Smooth muscle cell (in vitro differentiated cells): ENCODE results near the gene SMIM1. TPM values are rescaled to one million over a fixed set of nuclear protein-coding genes. Genes with fewer than 3 reads are reported as not detected.

Experiments
- DNase-seq: peaks from one replicate; lab custom pipeline; 2025; ENCODE audit not compliant: unreplicated experiment; lab: John Stamatoyannopoulos, UW
- H2AFZ ChIP-seq: fragments of 200-600 bp; sonication (generic); 2 replicates; pipeline ENCODE4 v1.6.0; 2016; ENCODE audit warnings: antibody characterized with exemption, low read depth, mild to moderate bottlenecking
- H3F3A ChIP-seq: fragments of 200-600 bp; sonication (generic); 2 replicates; pipeline ENCODE4 v1.6.0; 2017; ENCODE audit warnings: antibody characterized with exemption, low read depth
- H3K27ac ChIP-seq: fragments of 200-600 bp; sonication (generic); 2 replicates; pipeline ENCODE4 v1.5.1; 2016; ENCODE audit warnings: low read depth, mild to moderate bottlenecking
- H3K27me3 ChIP-seq: fragments of 200-600 bp; sonication (generic); 2 replicates; pipeline ENCODE4 v1.6.1; 2016; ENCODE audit warnings: low read depth, mild to moderate bottlenecking
- H3K36me3 ChIP-seq: fragments of 200-600 bp; sonication (generic); 2 replicates; pipeline ENCODE4 v1.5.1; 2016; ENCODE audit warnings: low read depth
- H3K4me1 ChIP-seq: fragments of 200-600 bp; sonication (generic); 2 replicates; pipeline ENCODE4 v1.5.1; 2016; ENCODE audit warnings: low read depth
- H3K4me2 ChIP-seq: fragments of 200-600 bp; sonication (generic); 2 replicates; pipeline ENCODE4 v1.6.0; 2016; ENCODE audit warnings: mild to moderate bottlenecking
- H3K4me3 ChIP-seq: fragments of 200-600 bp; sonication (generic); 2 replicates; pipeline ENCODE4 v1.5.1; 2016; ENCODE audit warnings: mild to moderate bottlenecking
- H3K79me2 ChIP-seq: fragments of 200-600 bp; sonication (generic); 2 replicates; pipeline ENCODE4 v1.6.0; 2016; ENCODE audit warnings: low read depth, mild to moderate bottlenecking
- H3K9ac ChIP-seq: fragments of 200-600 bp; sonication (generic); 2 replicates; pipeline ENCODE4 v1.6.0; 2016; ENCODE audit warnings: low read depth
- H3K9me3 ChIP-seq: fragments of 200-600 bp; sonication (generic); replicated peaks from 2 replicates; pipeline ENCODE4 v1.5.1; 2016; ENCODE audit warnings: low read depth
- H4K20me1 ChIP-seq: fragments of 200-600 bp; sonication (generic); 2 replicates; pipeline ENCODE4 v1.6.0; 2016; ENCODE audit warnings: low read depth
- WGBS: methylation state at CpG from one replicate; pipeline ENCODE4 v1.1.7; 2016; ENCODE audit warnings: low lambda C conversion rate; 5-methylcytosine and 5-hydroxymethylcytosine counted together
- polyA plus RNA-seq: library from polyadenylated mRNA; unstranded; fragments of >200 nt; fragmentation: Nextera tagmentation; extraction: Ambion mirVana; gene quantifications from 2 replicates; pipeline ENCODE4 v1.2.1, GENCODE V29; 2016
- total RNA-seq: library from RNA; depleted of rRNA; stranded (reverse); fragments of >200 nt; gene quantifications from 2 replicates; pipeline ENCODE4 v1.2.3, GENCODE V29; 2014
- TF ChIP-seq, protein P1 (sequence below): fragments of 200-600 bp; sonication (generic); IDR thresholded peaks from 2 replicates; pipeline ENCODE4 v1.5.1; 2017; ENCODE audit warnings: borderline replicate concordance, mild to moderate bottlenecking, antibody characterized with exemption; ENCODE audit not compliant: insufficient read depth, poor library complexity, severe bottlenecking

The SMIM1 gene
- total and polyA plus RNA-seq, 2 experiments from 2014 or later: 1.3 to 14.9 TPM

DNA sequence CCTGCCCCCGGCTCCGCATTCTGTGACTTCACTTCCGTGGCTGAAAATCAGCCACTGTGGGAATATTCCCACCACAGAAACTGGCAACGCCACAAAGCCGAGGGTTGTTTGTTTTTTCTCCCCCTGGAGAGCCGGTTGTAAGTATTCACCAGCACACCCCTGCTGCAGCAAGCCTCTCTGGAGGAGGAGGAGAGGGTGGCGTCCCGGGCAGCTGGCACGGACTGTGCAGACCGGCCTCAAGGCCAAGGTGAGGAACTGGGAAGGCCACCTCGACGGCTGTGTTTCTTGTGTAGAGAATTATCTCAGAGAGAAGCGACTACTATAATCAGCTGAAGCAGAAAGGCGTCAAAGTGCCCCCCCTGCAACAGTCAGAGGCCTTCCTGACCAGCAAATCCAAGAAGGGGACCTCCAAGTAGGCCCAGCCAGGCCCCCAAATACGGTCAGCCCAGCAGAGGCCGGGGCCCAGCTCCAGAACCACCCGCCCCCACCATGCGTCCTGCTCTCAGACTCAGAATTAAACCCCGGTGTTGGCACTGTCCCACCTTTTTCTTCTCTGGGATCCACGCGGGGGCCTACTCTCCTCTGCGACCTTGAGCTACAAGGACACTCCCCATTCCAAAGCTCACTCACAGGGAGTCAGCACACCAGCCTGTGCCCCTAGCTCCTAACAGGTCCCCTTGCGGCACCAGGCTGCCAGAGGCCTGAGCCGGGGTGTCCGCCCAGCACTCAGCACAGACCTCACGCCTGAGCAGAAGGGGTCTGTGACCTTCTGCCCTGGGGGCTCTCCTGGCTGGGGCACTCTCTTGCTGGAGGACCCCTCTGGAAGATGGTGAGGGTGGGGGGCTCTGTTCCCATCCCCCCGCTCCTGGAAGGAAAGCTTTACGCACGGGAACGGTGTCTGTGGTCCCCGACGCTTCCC lies 1.2 kb upstream of the SMIM1 start:
- no peaks in the 10 kb centered on the region for H3K27me3 ChIP-seq
- peaks cover 3% of the 10 kb centered on the region for H3F3A ChIP-seq
- no peak for DNase-seq
- no peak overlapping the region for H3K27ac ChIP-seq
- TF ChIP-seq, protein P1, sequence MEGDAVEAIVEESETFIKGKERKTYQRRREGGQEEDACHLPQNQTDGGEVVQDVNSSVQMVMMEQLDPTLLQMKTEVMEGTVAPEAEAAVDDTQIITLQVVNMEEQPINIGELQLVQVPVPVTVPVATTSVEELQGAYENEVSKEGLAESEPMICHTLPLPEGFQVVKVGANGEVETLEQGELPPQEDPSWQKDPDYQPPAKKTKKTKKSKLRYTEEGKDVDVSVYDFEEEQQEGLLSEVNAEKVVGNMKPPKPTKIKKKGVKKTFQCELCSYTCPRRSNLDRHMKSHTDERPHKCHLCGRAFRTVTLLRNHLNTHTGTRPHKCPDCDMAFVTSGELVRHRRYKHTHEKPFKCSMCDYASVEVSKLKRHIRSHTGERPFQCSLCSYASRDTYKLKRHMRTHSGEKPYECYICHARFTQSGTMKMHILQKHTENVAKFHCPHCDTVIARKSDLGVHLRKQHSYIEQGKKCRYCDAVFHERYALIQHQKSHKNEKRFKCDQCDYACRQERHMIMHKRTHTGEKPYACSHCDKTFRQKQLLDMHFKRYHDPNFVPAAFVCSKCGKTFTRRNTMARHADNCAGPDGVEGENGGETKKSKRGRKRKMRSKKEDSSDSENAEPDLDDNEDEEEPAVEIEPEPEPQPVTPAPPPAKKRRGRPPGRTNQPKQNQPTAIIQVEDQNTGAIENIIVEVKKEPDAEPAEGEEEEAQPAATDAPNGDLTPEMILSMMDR: no peak
- H3K36me3 ChIP-seq: no peaks in the 10 kb centered on the region
- no peaks in the 10 kb centered on the region for H4K20me1 ChIP-seq
- no peaks in the 10 kb centered on the region for H3K9me3 ChIP-seq
- 67% methylated on average over 32 of the region's 32 CpGs for WGBS
- peak overlapping the region; percentile 84 for H2AFZ ChIP-seq
- H3K79me2 ChIP-seq: no peaks in the 10 kb centered on the region
- H3K4me2 ChIP-seq: peak overlapping the region; percentile 96
- H3K9ac ChIP-seq: peak overlapping the region; percentile 7
- H3K4me1 ChIP-seq: peaks cover 15% of the 10 kb centered on the region
- peak overlapping the region; percentile 67 for H3K4me3 ChIP-seq

DNA sequence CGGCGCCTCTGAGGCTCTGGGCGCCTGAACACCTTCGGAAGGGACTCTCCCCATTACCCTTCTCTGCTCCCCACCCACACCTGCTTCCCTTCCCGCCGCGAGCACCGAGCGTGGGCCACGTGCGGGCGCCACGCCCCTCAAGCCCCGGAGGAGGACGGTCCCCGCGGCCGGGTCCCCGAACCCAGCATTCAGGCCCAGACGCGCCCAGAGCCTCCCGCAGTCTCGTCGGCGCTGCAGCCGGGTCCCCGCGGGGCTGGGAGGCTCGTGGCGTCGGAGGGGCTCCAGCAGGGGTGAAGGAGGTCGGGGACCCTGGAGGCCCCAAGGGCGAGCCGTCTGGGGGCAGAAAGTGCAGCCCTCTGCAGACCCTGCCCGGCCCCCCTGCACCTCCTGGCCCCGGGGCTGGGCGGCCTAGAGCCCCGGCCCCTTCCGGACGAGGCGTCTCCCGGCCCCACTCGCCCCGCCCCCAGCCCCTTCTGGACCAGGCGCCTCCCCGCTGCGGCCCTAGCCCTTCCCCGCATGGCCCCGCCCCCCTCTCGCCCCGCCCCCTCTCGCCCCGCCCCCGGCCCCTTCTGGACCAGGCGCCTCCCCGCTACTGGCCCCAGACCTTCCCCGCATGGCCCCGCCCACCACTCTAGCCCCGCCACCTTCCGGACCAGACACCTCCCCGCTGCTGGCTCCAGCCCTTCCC lies 378 bp upstream of the SMIM1 start:
- H3K9ac ChIP-seq: peak overlapping the region; percentile 7
- no peaks in the 10 kb centered on the region for H4K20me1 ChIP-seq
- peak overlapping the region; percentile 96 for H3K4me2 ChIP-seq

DNA sequence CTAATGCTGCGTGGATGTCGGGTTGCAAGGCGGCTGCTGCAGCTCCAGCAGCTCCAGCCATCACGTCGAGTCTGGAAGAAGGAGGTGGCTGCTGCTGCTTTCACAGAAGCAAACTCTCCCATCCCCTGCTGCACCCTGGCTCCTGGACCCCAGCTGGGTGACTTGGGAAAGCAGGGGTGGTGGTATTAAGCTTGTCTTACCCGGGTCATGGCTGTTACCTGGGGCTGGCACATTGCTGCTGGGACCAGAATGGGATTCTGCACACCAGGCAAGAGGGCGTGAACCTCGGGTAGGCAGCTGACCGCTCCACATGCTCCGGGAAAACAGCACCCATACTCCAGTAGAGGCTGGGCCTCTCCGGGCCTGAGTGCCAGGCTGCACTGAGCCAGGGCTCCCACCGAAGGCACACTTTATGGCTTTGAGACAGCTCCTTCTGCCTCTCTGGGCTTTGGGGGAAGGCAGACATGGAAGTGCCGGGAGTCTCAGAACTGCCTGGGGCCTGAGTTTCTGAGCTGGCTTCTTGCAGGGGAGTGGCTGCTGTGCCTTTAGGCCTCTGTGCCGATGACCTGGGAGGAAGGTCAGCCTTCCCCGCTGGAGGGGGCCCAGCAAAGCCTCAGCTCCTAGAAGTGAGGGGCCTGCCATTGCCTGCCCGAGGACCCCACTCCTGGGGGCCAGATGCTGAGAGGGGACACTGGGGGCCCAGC lies 1.2 kb downstream of the SMIM1 start:
- Histone ChIP-seq H3F3A (peaks cover 3% of the 10 kb centered on the region), H4K20me1 (no peaks in the 10 kb centered on the region), H3K27ac (no peak overlapping the region), H3K79me2 (no peaks in the 10 kb centered on the region), H3K4me2 (peak overlapping the region; percentile 96), H3K9me3 (no peaks in the 10 kb centered on the region), H3K36me3 (no peaks in the 10 kb centered on the region), H3K4me3 (peak overlapping the region; percentile 67), H3K9ac (no peak overlapping the region), H2AFZ (no peak overlapping the region), H3K27me3 (no peaks in the 10 kb centered on the region), H3K4me1 (peaks cover 15% of the 10 kb centered on the region)
- 81% methylated on average over 16 of the region's 16 CpGs for WGBS
- TF ChIP-seq, protein P1: no peak
- DNase-seq: no peak

More for the DNA sequence above, 378 bp upstream of the SMIM1 start:
- no peak overlapping the region for H3K27ac ChIP-seq
- no peaks in the 10 kb centered on the region for H3K27me3 ChIP-seq
- peaks cover 15% of the 10 kb centered on the region for H3K4me1 ChIP-seq
- peak overlapping the region; percentile 84 for H2AFZ ChIP-seq
- H3K79me2 ChIP-seq: no peaks in the 10 kb centered on the region
- TF ChIP-seq, protein P1: no peak
- H3F3A ChIP-seq: peaks cover 3% of the 10 kb centered on the region
- H3K4me3 ChIP-seq: peak overlapping the region; percentile 67
- H3K9me3 ChIP-seq: no peaks in the 10 kb centered on the region
- WGBS: 3% methylated on average over 30 of the region's 61 CpGs
- peak; percentile 91 for DNase-seq
- no peaks in the 10 kb centered on the region for H3K36me3 ChIP-seq
